Lower lobe of right lung (tissue), 2 donors: Measurements from ENCODE around the gene FHIT. TPM values are rescaled to one million over a fixed set of nuclear protein-coding genes. Genes with fewer than 3 reads are reported as not detected.

Experiments used
- ATAC-seq, 2 donors: fragments of 200-7000 bp; cut with Tn5 transposase; one replicate each; pipeline ENCODE4 v1.9.1; 2020 to 2022; ENCODE audit warnings: mild to moderate bottlenecking in 2 of 2, moderate library complexity in 2 of 2
- DNase-seq: peaks from one replicate; pipeline ENCODE4 v3.0.0-alpha.2; 2020
- H3K27ac ChIP-seq: fragments of 200-600 bp; one replicate; pipeline ENCODE4 v1.8.0; 2022
- H3K27me3 ChIP-seq: fragments of 200-600 bp; one replicate; pipeline ENCODE4 v1.8.0; 2022; ENCODE audit warnings: low read depth
- H3K36me3 ChIP-seq: fragments of 200-600 bp; one replicate; pipeline ENCODE4 v1.8.0; 2022; ENCODE audit warnings: mild to moderate bottlenecking
- H3K4me1 ChIP-seq: fragments of 200-600 bp; one replicate; pipeline ENCODE4 v1.8.0; 2022
- H3K4me3 ChIP-seq: fragments of 200-600 bp; one replicate; pipeline ENCODE4 v1.8.0; 2022; ENCODE audit warnings: mild to moderate bottlenecking
- H3K9me3 ChIP-seq: fragments of 200-600 bp; one replicate; pipeline ENCODE4 v1.8.0; 2022
- intact Hi-C: fragments of 100-400 bp; cut with DNase I; formaldehyde crosslinking; loops from one replicate; pipeline ENCODE4 v1.11.0; 2022
- total RNA-seq: library from RNA; stranded (reverse); fragmentation: NEBNext Ultra II Directional; extraction: Animal tissue kit (Norgen Biotek cat#: 25700); gene quantifications from one replicate; pipeline ENCODE4 v1.2.1, GENCODE V29; 2021
- TF ChIP-seq, protein P1 (sequence below): fragments of 200-600 bp; IDR thresholded peaks from one replicate; pipeline ENCODE4 v1.8.0; 2022; ENCODE audit warnings: antibody characterized with exemption, mild to moderate bottlenecking
- donor health status: DM: no; HTN: yes; CAD: no; lungs with severe emphysema.

FHIT gene
- total RNA-seq, 1 donor from 2014 or later, result 10.3 TPM

DNA sequence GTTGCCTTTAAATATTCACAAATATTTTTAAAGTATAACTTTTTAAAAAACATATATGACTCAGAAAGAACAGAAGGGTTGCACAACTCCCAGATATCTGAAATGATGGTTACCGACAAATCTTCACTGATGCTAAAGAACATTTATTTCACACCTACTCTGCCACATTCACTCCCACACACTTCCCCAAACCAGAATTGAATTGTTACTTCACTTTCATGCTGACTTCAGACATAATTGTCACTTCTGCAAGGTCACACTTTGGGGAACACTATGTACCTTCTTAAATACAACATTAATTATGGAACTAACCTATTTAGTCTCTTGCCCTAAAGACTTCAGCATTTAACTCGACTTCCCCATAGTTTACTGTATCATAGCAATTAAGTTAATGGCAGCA is 795.1 kb downstream of the FHIT start:
- intact Hi-C loops, result no loop called here

DNA sequence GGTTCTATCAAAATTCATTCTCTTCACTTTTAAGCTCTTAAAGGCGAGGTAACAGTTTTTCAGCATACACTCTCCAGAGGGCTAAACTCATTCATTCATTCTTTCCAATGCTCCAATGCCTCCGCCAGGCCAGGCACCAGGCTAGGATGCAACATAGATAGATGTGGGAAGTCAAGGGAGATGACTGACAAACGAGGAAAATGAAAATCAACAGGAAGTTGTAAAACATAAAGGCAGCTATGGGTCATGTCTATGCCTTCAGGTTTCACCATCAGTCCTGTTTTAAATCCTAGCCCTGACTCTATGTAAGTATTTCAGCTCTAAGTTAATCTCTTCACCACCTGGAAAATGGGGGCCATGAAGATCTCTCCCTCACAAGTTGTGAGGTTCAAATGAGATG is 797.9 kb downstream of the FHIT start:
- Histone ChIP-seq H3K9me3 (no peaks in the 10 kb centered on the region), H3K4me1 (no peaks in the 10 kb centered on the region), H3K27me3 (no peaks in the 10 kb centered on the region), H3K36me3 (no peaks in the 10 kb centered on the region), H3K4me3 (no peak overlapping the region), H3K27ac (no peak overlapping the region)
- intact Hi-C loops, result no loop called here
- no peak for ATAC-seq
- TF ChIP-seq, protein P1, sequence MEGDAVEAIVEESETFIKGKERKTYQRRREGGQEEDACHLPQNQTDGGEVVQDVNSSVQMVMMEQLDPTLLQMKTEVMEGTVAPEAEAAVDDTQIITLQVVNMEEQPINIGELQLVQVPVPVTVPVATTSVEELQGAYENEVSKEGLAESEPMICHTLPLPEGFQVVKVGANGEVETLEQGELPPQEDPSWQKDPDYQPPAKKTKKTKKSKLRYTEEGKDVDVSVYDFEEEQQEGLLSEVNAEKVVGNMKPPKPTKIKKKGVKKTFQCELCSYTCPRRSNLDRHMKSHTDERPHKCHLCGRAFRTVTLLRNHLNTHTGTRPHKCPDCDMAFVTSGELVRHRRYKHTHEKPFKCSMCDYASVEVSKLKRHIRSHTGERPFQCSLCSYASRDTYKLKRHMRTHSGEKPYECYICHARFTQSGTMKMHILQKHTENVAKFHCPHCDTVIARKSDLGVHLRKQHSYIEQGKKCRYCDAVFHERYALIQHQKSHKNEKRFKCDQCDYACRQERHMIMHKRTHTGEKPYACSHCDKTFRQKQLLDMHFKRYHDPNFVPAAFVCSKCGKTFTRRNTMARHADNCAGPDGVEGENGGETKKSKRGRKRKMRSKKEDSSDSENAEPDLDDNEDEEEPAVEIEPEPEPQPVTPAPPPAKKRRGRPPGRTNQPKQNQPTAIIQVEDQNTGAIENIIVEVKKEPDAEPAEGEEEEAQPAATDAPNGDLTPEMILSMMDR, result no peak
- DNase-seq, result no peak

More for the DNA sequence above, 795.1 kb downstream of the FHIT start:
- Histone ChIP-seq H3K9me3 (no peaks in the 10 kb centered on the region), H3K4me1 (no peaks in the 10 kb centered on the region), H3K27me3 (no peaks in the 10 kb centered on the region), H3K27ac (no peak overlapping the region), H3K4me3 (no peak overlapping the region), H3K36me3 (no peaks in the 10 kb centered on the region)
- TF ChIP-seq, protein P1, result no peak
- no peak for DNase-seq
- ATAC-seq, result no peak

DNA sequence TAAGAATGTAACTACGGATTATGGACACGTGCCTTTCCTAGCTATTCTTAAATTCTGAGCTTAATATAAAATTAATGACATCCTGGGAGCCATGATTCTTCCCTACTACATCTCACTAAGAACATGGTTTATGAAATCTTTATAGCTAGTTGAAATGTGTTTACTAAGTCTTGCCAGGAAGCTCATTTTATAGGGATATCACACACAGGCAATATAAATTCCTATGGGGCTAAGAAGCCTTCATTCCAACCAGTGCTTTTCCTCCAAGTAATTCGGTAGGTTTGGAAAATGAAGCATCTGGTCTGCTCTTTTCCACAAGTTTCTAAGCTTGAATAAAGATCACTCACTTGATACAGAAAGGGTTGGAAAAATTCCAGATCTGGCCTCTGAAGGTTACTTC is 802.6 kb downstream of the FHIT start:
- H3K9me3 ChIP-seq, result no peaks in the 10 kb centered on the region
- H3K36me3 ChIP-seq, result no peaks in the 10 kb centered on the region
- ATAC-seq, result no peak
- no peak for DNase-seq
- TF ChIP-seq, protein P1, result no peak
- H3K4me1 ChIP-seq, result no peaks in the 10 kb centered on the region
- intact Hi-C loops, result no loop called here
- no peaks in the 10 kb centered on the region for H3K27me3 ChIP-seq
- H3K27ac ChIP-seq, result no peak overlapping the region
- H3K4me3 ChIP-seq, result no peak overlapping the region

DNA sequence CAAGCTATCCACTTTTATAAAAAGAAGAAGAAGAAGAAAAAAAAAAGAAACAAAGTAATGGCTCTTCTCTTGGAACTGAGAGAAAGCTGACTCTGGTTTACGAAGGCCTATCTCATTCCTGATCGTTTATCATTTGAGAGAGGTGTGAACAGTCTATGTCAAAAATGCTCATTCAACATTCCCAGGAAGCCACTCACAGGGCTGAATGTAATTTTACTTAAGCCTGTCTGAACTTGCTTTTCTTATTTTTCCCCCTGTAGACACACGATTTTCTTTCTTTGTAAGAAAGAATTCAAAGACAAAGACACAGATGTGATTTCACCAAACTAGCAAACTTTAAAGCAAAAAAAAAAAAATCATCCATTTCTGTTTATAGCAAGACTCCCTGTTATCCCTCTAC is 805.8 kb downstream of the FHIT start:
- Histone ChIP-seq H3K4me1 (no peaks in the 10 kb centered on the region), H3K27ac (no peak overlapping the region), H3K4me3 (no peak overlapping the region), H3K9me3 (no peaks in the 10 kb centered on the region), H3K36me3 (no peaks in the 10 kb centered on the region), H3K27me3 (no peaks in the 10 kb centered on the region)
- TF ChIP-seq, protein P1, result no peak
- ATAC-seq, result no peak
- no peak for DNase-seq
- intact Hi-C loops, result no loop called here

DNA sequence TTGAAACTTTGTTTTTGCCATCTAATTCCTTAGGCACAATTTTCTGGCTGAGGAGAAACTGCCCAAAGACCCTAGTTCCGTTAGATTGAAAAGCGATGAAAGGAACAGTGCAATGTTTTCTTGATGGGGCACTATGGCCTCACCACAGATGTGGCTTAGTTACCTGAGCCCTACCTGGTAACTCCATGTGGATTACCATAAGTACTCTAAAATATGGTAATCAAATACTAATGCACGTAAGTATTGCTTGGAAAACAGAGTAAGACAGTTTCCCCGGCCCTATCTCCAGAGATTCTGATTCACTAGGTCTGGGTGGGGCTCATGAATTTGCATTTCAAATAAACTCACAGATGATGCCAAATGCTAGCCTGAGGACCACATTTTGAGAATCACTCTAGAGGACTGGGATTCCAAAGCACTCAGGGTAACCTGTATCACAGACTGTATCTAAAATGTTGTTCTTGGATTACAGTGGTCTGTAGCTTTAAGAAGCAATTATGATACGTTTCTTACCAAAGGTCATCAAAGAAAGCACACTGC is 806.3 kb downstream of the FHIT start:
- no peaks in the 10 kb centered on the region for H3K36me3 ChIP-seq
- H3K27ac ChIP-seq, result no peak overlapping the region
- no peak for DNase-seq
- TF ChIP-seq, protein P1, result no peak
- H3K27me3 ChIP-seq, result no peaks in the 10 kb centered on the region
- no peaks in the 10 kb centered on the region for H3K4me1 ChIP-seq
- ATAC-seq, result no peak
- H3K4me3 ChIP-seq, result no peak overlapping the region
- intact Hi-C loops, result no loop called here
- H3K9me3 ChIP-seq, result no peaks in the 10 kb centered on the region

DNA sequence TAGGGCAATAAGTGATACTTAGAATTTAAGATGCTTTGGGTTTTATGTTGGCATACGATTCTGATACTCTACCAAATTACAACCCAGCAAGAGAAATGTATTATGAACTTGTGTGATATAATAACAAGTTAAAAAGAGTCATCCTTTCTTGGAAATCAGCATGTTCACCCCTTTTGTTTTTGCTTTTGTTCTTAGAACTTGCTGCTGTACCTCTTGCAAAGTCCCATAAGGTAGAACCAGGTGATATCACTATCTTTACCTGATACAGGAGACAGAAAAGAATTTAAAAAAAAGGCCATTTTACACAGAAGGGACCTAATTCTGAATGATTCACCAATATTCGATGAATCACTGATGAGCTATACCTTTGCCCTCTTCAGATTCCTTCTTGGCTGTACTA is 810.4 kb downstream of the FHIT start:
- TF ChIP-seq, protein P1, result no peak
- Histone ChIP-seq H3K4me1 (no peaks in the 10 kb centered on the region), H3K27ac (no peak overlapping the region), H3K27me3 (no peaks in the 10 kb centered on the region), H3K4me3 (no peak overlapping the region), H3K36me3 (no peaks in the 10 kb centered on the region), H3K9me3 (no peaks in the 10 kb centered on the region)
- intact Hi-C loops, result no loop called here
- DNase-seq (no peak), ATAC-seq (no peak)
